MM.1S (cell line): Measurements from ENCODE around the gene PPP1R11.

Experiments
- CTCF ChIP-seq: fragments of 300-600 bp; sonication (generic); IDR thresholded peaks from 2 replicates; pipeline ENCODE4 v1.5.1; 2016; ENCODE audit warnings: antibody characterized with exemption, low read length, mixed read lengths
- EZH2phosphoT487 ChIP-seq: fragments of 300-600 bp; sonication (generic); IDR thresholded peaks from 2 replicates; pipeline ENCODE4 v1.6.1; 2018; ENCODE audit warnings: antibody characterized with exemption, low read length

GRCh38 chr6:30111266-30111856, 44.4 kb downstream of the PPP1R11 start:
- TF ChIP-seq CTCF: no peak
- TF ChIP-seq EZH2phosphoT487: no peak
